Peyer's patch (tissue), 4 donors: ENCODE measurements around the gene PRKCH.

Experiments
- POLR2A ChIP-seq, 2 donors: fragments of 450-650 bp; IDR thresholded peaks; one replicate each; pipeline ENCODE4 v1.5.1; 2017; ENCODE audit warnings: antibody characterized with exemption in 2 of 2, mild to moderate bottlenecking in 2 of 2, moderate library complexity in 2 of 2
- TF ChIP-seq, protein P1 (sequence below), 6 experiments: fragments of 450-650 bp in 4 of 6; fragments of 200-600 bp in 2 of 6; sonication (generic) in 1 of 6; IDR thresholded peaks; one replicate each; pipeline ENCODE4 v1.5.1; 2017 to 2019; ENCODE audit warnings: antibody characterized with exemption in 6 of 6, mild to moderate bottlenecking in 3 of 6, moderate library complexity in 1 of 6

DNA sequence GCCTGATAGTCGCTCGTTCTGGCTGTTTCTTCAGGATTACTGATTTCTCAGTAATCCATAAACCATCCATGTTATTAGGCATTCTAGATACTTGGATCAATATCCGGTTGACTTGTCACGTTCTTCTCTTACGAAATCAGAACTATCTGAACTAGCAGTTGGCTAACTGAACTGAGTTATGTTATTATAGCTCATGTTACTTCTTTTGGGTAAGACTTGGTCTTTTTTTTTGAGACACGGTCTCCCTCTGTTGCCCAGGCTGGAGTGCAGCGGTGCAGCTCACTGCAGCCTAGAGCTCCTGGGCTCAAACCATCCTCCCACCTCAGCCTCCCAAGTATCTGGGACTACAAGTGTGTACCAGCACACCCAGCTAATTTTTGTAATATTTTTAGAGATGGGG lies 178.6 kb downstream of the PRKCH start:
- no peak for TF ChIP-seq POLR2A (IDR thresholded peaks at IDR 0.05)
- TF ChIP-seq, protein P1, sequence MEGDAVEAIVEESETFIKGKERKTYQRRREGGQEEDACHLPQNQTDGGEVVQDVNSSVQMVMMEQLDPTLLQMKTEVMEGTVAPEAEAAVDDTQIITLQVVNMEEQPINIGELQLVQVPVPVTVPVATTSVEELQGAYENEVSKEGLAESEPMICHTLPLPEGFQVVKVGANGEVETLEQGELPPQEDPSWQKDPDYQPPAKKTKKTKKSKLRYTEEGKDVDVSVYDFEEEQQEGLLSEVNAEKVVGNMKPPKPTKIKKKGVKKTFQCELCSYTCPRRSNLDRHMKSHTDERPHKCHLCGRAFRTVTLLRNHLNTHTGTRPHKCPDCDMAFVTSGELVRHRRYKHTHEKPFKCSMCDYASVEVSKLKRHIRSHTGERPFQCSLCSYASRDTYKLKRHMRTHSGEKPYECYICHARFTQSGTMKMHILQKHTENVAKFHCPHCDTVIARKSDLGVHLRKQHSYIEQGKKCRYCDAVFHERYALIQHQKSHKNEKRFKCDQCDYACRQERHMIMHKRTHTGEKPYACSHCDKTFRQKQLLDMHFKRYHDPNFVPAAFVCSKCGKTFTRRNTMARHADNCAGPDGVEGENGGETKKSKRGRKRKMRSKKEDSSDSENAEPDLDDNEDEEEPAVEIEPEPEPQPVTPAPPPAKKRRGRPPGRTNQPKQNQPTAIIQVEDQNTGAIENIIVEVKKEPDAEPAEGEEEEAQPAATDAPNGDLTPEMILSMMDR (IDR thresholded peaks at IDR 0.05) = no peak
